K562 (cell line): ENCODE results near the gene SH2D5. TPM values are rescaled to one million over a fixed set of nuclear protein-coding genes. Genes with fewer than 3 reads are reported as not detected.
A peak's percentile ranks its signal among the peaks of the same experiment; 100 is the strongest.

Source experiments
- BRD4 ChIP-seq: fragments of 200-600 bp; sonication (generic); IDR thresholded peaks from 2 replicates; pipeline ENCODE4 v1.6.1; 2017; ENCODE audit warnings: inconsistent platforms
- CBX2 ChIP-seq: fragments of 200-600 bp; sonication (generic); IDR thresholded peaks from one replicate; pipeline ENCODE4 v1.6.1; 2012; ENCODE audit warnings: mild to moderate bottlenecking, low read length, inconsistent platforms; ENCODE audit not compliant: insufficient read depth, poor library complexity, severe bottlenecking
- CTCF ChIP-seq, 3 experiments: IDR thresholded peaks in 2 of 3; conservative IDR thresholded peaks in 1 of 3; 2 replicates each; pipeline ENCODE4 v1.5.1; 2011 to 2012; ENCODE audit warnings: low read length in 3 of 3, mild to moderate bottlenecking in 3 of 3, control low read depth in 2 of 3, improper control_type of control experiment in 1 of 3, inconsistent platforms in 1 of 3, low read depth in 1 of 3, mixed read lengths in 1 of 3, moderate library complexity in 1 of 3; ENCODE audit not compliant: insufficient read depth in 2 of 3
- ILK ChIP-seq: fragments of 450-650 bp; IDR thresholded peaks from 2 replicates; pipeline ENCODE4 v1.6.1; 2016; ENCODE audit warnings: missing genetic modification characterization, low read depth, mild to moderate bottlenecking, missing compliant biosample characterization, moderate library complexity, borderline replicate concordance
- JUN ChIP-seq, 2 experiments: sonication (generic) in 1 of 2; formaldehyde crosslinking in 1 of 2; IDR thresholded peaks; 2 replicates each; pipeline versions ENCODE4 v1.6.1 to v1.8.0; 2012 to 2022; ENCODE audit warnings: borderline replicate concordance in 2 of 2, mild to moderate bottlenecking in 2 of 2, improper control_type of control experiment in 1 of 2, low read depth in 1 of 2, low read length in 1 of 2, missing genetic modification reagents in 1 of 2
- L3MBTL2 ChIP-seq: fragments of 450-650 bp; IDR thresholded peaks from 2 replicates; pipeline ENCODE4 v1.6.1; 2016; ENCODE audit warnings: mild to moderate bottlenecking, moderate library complexity
- MTA3 ChIP-seq: fragments of 450-650 bp; formaldehyde crosslinking; IDR thresholded peaks from 2 replicates; pipeline ENCODE4 v1.6.1; 2017; ENCODE audit warnings: mild to moderate bottlenecking, borderline replicate concordance
- MYBL2 ChIP-seq, 2 experiments: fragments of 450-650 bp in 1 of 2; sonication (generic) in 1 of 2; formaldehyde crosslinking in 1 of 2; IDR thresholded peaks; 2 replicates each; pipeline versions ENCODE4 v1.6.1 to v1.8.1; 2017 to 2022; ENCODE audit warnings: borderline replicate concordance in 1 of 2, inconsistent platforms in 1 of 2, low read depth in 1 of 2, mild to moderate bottlenecking in 1 of 2, missing genetic modification reagents in 1 of 2, moderate library complexity in 1 of 2
- NRF1 ChIP-seq, 2 experiments: fragments of 450-650 bp; IDR thresholded peaks in 1 of 2; conservative IDR thresholded peaks in 1 of 2; 2 replicates each; pipeline ENCODE4 v1.6.1; 2014; ENCODE audit warnings: mild to moderate bottlenecking in 2 of 2
- TSC22D4 ChIP-seq: fragments of 450-650 bp; IDR thresholded peaks from 2 replicates; pipeline ENCODE4 v1.6.1; 2016; ENCODE audit warnings: missing genetic modification characterization, missing biosample characterization, control low read depth
- ZNF395 ChIP-seq: fragments of 200-800 bp; sonication (Bioruptor generic); IDR thresholded peaks from 2 replicates; pipeline ENCODE4 v1.6.1; 2017; ENCODE audit warnings: missing genetic modification characterization, missing compliant biosample characterization
- polyA plus RNA-seq, 8 experiments: library from polyadenylated mRNA; depleted of rRNA in 4 of 8; stranded (reverse) in 5 of 8; unstranded in 3 of 8; fragments of >200 nt; fragmentation: Nextera tagmentation in 2 of 8; fragmentation: Illumina TruSeq in 1 of 8; extraction: Ambion mirVana in 2 of 8; extraction: Trizol in 1 of 8; gene quantifications; 2 replicates each; pipeline versions ENCODE4 v1.2.1 to v1.2.3, GENCODE V29; 2011 to 2014; ENCODE audit warnings: inconsistent platforms in 1 of 8, missing spikeins in 1 of 8
- total RNA-seq, 7 experiments: library from RNA; depleted of rRNA in 6 of 7; stranded (reverse); fragments of >200 nt in 6 of 7; fragmentation: Illumina TruSeq in 2 of 7; extraction: Trizol in 2 of 7; gene quantifications; 2 replicates each; pipeline versions ENCODE4 v1.2.1 to v1.2.3, GENCODE V29; 2011 to 2021; ENCODE audit warnings: low replicate concordance in 1 of 7
- TF ChIP-seq, protein P1 (sequence below), 2 experiments: fragments of 450-650 bp in 1 of 2; sonication (generic) in 1 of 2; formaldehyde crosslinking in 1 of 2; IDR thresholded peaks in 1 of 2; conservative IDR thresholded peaks in 1 of 2; 2 replicates each; pipeline versions ENCODE4 v1.6.1 to v1.8.1; 2016 to 2023; ENCODE audit warnings: mild to moderate bottlenecking in 2 of 2, moderate library complexity in 2 of 2, inconsistent platforms in 1 of 2, missing genetic modification reagents in 1 of 2
- TF ChIP-seq, protein P2 (sequence below), 2 experiments: fragments of 450-650 bp; IDR thresholded peaks; 2 replicates each; pipeline ENCODE4 v1.6.1; 2018; ENCODE audit warnings: mild to moderate bottlenecking in 2 of 2, low read depth in 1 of 2; ENCODE audit not compliant: partially characterized antibody in 2 of 2

SH2D5 gene
- total and polyA plus RNA-seq, 9 of the 15 experiments (the other 6 are each of a cell fraction or from before 2014, with no cell fraction given), result 0.06 to 0.11 TPM; not detected in 7

DNA sequence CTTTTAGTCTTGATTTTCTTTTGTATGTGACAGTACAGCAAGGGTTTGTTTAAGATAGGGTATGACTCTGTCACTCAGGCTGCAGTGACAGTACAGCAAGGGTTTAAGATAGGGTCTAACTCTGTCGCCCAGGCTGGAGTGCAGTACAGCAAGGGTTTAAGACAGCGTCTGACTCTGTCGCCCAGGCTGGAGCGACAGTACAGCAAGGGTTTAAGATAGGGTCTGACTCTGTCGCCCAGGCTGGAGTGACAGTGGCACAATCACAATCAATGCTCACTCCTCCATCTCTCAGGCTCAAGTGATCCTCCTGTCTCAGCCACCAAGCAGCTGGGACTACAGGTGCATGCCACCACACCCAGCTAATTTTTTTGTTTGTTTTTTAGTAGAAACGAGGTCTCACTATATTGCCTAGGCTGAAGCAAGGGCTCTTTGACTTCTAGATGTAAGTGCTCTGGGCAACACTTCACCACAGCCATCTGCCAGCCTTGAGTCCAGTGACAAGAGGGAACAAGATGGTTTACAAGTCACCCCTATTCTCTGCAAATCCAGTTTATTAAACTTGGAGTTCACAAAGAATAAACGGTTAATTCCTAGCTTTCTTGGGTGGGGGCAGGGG, 965 bp upstream of the SH2D5 start (continued):
- no peak for TF ChIP-seq MYBL2 (IDR thresholded peaks at IDR 0.05; ENCODE audit: low read depth)
- TF ChIP-seq MYBL2 (CRISPR knock-in tag; IDR thresholded peaks at IDR 0.05; ENCODE audit: borderline replicate concordance), result no peak
- peak; percentile 34; the same call in 1 of the 2 replicates for TF ChIP-seq L3MBTL2
- no peak for TF ChIP-seq BRD4
- TF ChIP-seq JUN (IDR thresholded peaks at IDR 0.05; ENCODE audit: borderline replicate concordance, low read depth, low read length), result no peak
- TF ChIP-seq JUN (CRISPR knock-in tag; IDR thresholded peaks at IDR 0.05; ENCODE audit: borderline replicate concordance), result no peak
- no peak for TF ChIP-seq ILK (tag)
- no peak for TF ChIP-seq TSC22D4
- TF ChIP-seq, protein P1, sequence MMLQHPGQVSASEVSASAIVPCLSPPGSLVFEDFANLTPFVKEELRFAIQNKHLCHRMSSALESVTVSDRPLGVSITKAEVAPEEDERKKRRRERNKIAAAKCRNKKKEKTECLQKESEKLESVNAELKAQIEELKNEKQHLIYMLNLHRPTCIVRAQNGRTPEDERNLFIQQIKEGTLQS (IDR thresholded peaks at IDR 0.05), result 0 out of 2 replicates have a peak, but pooled peaks have one; percentile 4
- TF ChIP-seq, protein P1 (CRISPR knock-in tag; conservative IDR thresholded peaks at IDR 0.05), result no peak; the same call in none of the 2 replicates
- peak in 1 of 2 experiments; percentile 15; a peak in 1 of 4 replicates for TF ChIP-seq NRF1 (conservative IDR thresholded peaks at IDR 0.05 in 1 of 2, IDR thresholded peaks at IDR 0.05 in 1 of 2)
- TF ChIP-seq, protein P2, sequence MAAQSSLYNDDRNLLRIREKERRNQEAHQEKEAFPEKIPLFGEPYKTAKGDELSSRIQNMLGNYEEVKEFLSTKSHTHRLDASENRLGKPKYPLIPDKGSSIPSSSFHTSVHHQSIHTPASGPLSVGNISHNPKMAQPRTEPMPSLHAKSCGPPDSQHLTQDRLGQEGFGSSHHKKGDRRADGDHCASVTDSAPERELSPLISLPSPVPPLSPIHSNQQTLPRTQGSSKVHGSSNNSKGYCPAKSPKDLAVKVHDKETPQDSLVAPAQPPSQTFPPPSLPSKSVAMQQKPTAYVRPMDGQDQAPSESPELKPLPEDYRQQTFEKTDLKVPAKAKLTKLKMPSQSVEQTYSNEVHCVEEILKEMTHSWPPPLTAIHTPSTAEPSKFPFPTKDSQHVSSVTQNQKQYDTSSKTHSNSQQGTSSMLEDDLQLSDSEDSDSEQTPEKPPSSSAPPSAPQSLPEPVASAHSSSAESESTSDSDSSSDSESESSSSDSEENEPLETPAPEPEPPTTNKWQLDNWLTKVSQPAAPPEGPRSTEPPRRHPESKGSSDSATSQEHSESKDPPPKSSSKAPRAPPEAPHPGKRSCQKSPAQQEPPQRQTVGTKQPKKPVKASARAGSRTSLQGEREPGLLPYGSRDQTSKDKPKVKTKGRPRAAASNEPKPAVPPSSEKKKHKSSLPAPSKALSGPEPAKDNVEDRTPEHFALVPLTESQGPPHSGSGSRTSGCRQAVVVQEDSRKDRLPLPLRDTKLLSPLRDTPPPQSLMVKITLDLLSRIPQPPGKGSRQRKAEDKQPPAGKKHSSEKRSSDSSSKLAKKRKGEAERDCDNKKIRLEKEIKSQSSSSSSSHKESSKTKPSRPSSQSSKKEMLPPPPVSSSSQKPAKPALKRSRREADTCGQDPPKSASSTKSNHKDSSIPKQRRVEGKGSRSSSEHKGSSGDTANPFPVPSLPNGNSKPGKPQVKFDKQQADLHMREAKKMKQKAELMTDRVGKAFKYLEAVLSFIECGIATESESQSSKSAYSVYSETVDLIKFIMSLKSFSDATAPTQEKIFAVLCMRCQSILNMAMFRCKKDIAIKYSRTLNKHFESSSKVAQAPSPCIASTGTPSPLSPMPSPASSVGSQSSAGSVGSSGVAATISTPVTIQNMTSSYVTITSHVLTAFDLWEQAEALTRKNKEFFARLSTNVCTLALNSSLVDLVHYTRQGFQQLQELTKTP (IDR thresholded peaks at IDR 0.05; ENCODE audit: low read depth in 1 of 2, partially characterized antibody in 2 of 2), result peak in 1 of 2 experiments; percentile 27
- TF ChIP-seq MTA3, result no peak
- TF ChIP-seq CBX2, result no peak
- TF ChIP-seq ZNF395 (CRISPR knock-in tag), result peak; percentile 76; the same call in 1 of the 2 replicates
- 0 out of 6 replicates have a peak, but pooled peaks of 1 of the 3 experiments have one; percentile 2 for TF ChIP-seq CTCF (IDR thresholded peaks at IDR 0.05 in 2 of 3, conservative IDR thresholded peaks at IDR 0.05 in 1 of 3; ENCODE audit: insufficient read depth in 2 of 3, low read depth in 1 of 3, low read length in 3 of 3)
